Adipose tissue (tissue), 3 donors: ENCODE measurements around the gene MMP24. TPM values are rescaled to one million over a fixed set of nuclear protein-coding genes. Genes with fewer than 3 reads are reported as not detected.
"Not testable (repeated sequence)": the region's sequence is repeated elsewhere in the genome, so short reads cannot be mapped to it uniquely, and the experiment has no call there.

Source experiments
- H3K27ac ChIP-seq: one replicate; pipeline ENCODE4 v1.5.1; 2013; ENCODE audit warnings: low read depth, low read length
- WGBS, 3 donors: extraction: QIAGEN DNeasy Blood & Tissue Kit; methylation state at CpG; one replicate each; pipeline ENCODE4 v1.1.7; 2013; 5-methylcytosine and 5-hydroxymethylcytosine counted together
- polyA plus RNA-seq, 3 donors: library from polyadenylated mRNA; stranded (reverse); fragments of 200-250 nt; gene quantifications; one replicate each; pipeline ENCODE4 v1.2.3, GENCODE V29; 2013
- donor health status: healthy with polysubstance abuse.
- donor health status: Bipolar disorder and iron deficiency.
- donor health status: healthy.

MMP24 gene
- polyA plus RNA-seq, 3 donors, result 0.45 to 4.0 (median 0.98) TPM

DNA sequence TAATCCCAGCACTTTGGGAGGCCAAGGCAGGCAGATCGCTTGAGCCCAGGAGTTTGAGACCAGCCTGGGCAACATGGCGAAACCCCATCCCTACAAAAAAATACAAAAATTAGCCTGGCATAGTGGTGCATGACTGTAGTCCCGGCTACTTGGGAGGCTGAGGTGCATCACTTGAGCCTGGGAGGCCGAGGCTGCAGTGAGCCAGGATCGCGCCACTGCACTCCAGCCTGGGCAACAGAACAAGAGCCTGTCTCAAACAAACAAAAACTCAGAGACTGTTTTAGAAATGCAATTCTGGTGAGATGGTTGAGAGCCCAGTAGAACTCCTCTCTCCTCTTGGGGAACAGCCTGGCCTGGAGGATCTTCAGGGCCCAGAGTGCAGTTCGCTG, 89.1 kb downstream of the MMP24 start:
- WGBS, 3 donors, result 95 to 98% (median 96%) methylated on average over 7 of the region's 7 CpGs

DNA sequence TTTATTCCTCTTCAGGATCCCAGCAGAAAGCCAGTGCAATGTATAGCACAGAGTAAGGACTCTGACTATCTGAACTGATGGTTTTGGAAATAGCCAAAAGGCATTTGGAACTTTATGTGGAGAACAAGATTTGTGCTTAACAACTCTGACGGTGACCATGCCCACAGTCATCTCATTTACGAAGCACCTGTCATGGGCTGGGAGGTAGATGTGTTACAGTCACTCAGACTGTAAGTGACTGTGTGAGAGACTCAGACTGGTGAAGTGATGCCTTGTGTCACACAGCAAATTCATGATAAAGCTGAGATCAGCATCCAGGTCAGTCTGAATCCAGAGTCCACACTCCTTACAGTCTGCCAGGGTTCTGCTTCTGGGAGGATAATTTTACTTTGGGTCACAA, 89.6 kb downstream of the MMP24 start:
- WGBS, 3 donors, result 91 to 92% (median 91%) methylated on average over 2 of the region's 2 CpGs
- H3K27ac ChIP-seq, result no peak overlapping the region

More for the DNA sequence above, 89.1 kb downstream of the MMP24 start:
- not testable (repeated sequence) for H3K27ac ChIP-seq

DNA sequence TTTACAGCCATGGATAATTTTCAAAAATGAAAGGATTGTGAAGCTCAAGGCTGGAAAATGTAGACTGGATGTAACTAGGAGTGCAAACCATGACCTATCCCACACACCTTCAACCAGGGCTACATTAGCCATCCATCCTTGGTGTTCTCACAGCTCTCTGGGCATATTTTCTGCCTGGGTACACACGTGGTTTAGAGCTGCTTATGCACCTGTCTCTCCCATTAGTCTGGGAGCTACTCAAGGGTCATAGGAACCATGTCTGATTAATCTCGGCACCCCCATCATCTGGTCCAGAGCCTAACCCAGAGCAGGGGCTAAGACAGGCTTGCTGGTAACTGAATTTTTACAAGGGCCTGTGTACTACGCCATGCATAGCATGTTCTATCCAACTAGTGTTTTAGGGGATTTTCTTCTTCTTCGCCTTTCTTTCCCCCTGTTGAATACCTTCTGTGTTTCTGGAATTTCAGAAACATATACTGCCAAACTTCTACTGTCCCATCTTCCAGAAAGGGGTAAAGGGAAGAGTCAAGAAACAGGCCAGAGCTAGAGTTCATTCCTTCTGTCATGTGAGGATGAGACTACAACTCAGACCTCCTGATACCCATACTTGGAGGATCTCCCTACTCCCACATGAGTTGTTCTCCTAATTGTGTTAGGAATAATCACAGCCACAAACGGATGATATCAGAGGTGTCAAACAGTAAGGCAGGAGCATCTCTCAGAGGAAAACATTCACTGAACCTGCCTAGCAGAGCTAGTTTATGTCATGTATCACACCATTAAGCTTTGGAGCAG, 91.1 kb downstream of the MMP24 start:
- no peak overlapping the region for H3K27ac ChIP-seq
- 83 to 92% (median 90%) methylated on average over 5 of the region's 5 CpGs for WGBS, 3 donors

DNA sequence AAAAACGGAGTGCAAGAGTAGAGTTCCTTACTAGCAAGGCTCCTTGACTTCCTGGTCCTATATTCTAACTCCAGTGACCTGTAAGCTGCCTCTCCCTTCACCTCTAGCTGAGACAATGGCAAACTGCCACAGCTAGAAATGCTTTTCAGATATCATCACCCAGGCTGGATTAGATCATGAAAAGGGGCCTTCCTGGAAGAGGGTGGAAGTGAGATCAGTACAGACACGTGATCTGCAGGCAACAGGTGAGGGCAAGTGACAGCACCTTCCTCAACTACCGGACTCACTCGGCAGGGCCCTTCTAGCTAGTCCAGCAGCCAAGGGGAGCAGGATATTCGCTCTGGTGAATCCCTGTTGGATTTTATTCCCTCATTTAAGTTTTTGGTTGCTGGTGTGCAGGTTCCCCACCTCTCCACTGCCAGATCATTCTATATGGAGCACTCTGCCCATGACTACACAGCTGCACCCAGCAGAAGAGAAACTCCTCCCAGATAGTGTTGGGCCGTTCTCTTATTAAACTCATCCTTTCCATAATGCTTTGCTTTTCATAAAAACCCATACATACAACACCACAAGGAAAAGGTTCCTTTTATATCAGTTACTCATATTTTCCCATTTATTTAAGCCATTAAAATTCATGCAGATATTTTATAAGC, 92.1 kb downstream of the MMP24 start:
- 69 to 78% (median 76%) methylated on average over 6 of the region's 6 CpGs for WGBS, 3 donors
- no peak overlapping the region for H3K27ac ChIP-seq

DNA sequence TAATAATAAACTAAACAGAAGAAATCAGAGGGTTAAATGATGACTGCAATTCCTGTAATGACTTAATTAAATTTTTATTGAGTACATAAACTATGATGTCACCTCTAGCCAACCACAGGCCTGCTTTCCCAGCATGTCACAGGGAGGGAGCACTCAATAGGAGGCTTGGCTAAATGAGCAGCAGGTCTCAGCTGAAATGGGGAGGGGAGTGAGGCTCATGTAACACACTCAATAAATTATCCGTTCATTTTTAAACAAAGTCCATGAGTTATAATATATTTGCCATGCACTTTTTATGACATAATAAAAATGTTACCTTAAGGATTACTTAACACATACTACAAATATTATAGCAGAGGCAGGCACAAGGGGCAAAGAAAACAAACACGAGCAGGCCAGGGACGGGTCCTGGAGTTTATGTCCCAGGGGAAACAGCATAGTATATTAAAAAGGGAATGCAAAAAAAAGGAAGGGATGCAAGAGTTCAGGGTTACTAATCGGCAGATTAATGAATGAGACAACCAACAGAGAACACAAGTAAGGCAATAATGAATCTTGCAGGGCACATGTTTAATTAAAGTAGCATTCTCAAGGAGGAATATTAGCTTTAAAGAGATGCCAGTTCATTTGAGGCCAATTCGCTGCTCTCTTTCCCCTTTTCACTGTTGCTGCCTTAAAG, 92.8 kb downstream of the MMP24 start:
- H3K27ac ChIP-seq, result no peak overlapping the region
- WGBS, 3 donors, result 65 to 74% (median 68%) methylated on average over 5 of the region's 5 CpGs

DNA sequence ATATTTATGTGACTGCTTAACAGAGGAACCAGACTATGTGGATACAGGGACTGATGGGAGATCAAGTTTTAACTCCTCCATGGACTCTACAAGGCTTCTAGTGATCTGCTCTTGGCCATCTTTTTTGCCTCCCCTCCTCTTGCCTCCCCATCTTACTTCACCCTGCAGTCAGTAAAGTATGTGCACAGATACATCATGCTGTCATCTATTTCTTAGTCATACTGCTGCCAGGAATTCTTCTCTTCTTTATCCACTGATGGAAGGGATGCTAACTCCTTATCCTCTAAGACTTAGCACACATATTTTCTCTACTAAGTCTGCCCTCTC, 93.3 kb downstream of the MMP24 start:
- no peak overlapping the region for H3K27ac ChIP-seq

DNA sequence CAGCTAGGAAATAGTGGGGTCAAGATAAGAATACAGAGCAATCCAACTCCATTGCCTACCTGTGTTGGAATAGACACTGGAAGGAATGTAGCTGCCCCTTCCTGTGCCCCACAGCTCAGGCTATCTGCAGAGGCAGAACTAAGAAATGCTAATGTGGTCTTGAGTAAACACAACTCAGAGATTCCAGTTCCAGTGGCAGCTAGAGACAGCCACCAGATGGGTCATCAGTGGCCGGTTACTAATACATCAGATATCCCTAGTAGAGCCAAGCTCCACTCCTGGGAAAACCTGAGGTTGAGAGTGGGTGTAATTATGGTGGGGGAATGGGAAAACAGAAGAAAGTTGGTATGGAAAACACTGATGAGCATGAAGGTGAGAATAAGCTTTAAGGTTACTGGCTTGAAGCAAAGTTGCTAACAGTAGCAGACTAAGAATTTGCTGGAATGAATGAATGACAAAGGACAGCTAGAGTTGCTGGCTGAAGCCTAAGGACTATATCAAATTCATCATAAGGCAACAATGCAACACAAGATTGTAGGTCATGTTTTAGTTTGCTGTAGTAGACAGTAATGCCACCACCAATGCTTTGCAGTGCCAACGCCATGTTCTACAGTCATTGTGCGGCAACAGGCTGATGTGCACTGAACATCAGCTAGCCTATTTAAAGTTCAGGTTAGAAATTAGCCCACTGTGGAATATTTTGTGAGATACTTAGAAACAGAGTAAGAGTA, 94.1 kb downstream of the MMP24 start:
- WGBS, 3 donors, result 89 to 97% (median 89%) methylated on average over 3 of the region's 3 CpGs
- H3K27ac ChIP-seq, result no peak overlapping the region

DNA sequence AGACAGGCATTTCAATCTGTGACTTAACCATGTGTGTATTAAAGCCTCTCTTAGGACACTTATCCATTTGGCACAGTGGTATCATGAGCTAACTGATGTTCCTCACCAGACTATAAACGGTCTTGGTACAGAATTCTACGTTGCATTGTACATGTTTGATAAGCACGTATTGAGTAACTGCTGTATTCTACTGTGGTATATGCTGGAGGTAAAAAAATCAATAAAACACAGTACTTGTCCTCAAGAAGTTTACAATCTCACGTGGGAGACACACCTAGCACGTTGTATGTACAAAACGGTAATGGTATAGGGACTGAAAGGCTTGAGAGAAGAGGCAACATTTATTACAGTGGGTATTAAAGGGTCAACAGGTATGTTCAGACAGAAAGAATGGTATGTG, 98.9 kb downstream of the MMP24 start:
- WGBS, 3 donors, result 80 to 92% (median 90%) methylated on average over 6 of the region's 6 CpGs
- no peak overlapping the region for H3K27ac ChIP-seq

DNA sequence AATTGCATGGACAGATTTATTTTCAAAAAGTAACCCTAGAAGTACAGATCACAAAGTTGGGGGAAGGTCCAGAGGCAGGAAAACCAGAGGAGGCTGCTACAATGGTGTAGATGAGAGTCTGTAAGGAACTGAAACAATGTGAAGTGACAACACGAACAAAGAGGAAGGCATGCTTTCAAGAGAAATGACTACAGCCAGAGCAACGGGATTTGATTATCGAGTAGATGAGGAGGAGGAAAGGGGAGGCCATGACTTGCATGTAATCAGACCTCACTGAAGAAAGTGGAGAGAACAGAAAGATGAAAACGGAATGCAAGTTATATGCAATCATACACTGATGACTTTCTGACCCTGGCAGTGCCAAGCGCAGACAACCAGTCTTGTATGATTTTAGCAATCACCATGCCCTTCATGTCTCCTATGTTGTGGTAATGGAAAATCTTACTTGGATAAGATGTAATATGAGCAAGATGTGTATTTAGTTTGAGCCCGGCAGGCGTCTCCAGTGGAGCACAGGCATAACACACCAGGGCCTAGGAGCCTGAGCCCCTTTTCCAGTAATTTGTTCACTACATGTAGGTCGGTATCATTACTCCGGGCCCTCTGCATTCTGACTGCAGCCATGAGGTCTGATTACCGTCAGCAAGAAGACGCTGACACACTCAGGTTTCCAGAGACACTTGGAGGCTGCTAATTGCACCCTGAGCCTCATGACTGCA, 99.7 kb downstream of the MMP24 start:
- whole genome bisulfite sequencing, 3 donors, result 75 to 88% (median 80%) methylated on average over 11 of the region's 11 CpGs
- no peak overlapping the region for H3K27ac ChIP-seq

Other genes starting within 250 kb of the MMP24 start
- gene TRPC4AP, start 133.9 kb upstream of the MMP24 start, polyA plus RNA-seq, result 10 to 100 TPM; 36.1 to 54.5 (median 43.1) TPM
- gene EDEM2, start 79.4 kb upstream of the MMP24 start, polyA plus RNA-seq, result 10 to 100 TPM in 2 of 3 donors, 1 to 10 TPM in 1; 9.7 to 23.8 (median 23.3) TPM
- 10 to 100 TPM; 16.1 to 83.3 (median 78.7) TPM for gene PROCR, start 54.6 kb upstream of the MMP24 start, polyA plus RNA-seq
- gene MMP24OS, start 51.4 kb downstream of the MMP24 start, polyA plus RNA-seq, result 10 to 100 TPM; 17.8 to 70.2 (median 57.9) TPM
- 100 to 1,000 TPM in 1 of 3 donors, 10 to 100 TPM in 2; 70.7 to 117 (median 71.9) TPM for gene EIF6, start 58.1 kb downstream of the MMP24 start, polyA plus RNA-seq
- under 1 TPM in 1 of 3 donors, not detected in 2; 0.03 TPM for gene FAM83C, start 65.7 kb downstream of the MMP24 start, polyA plus RNA-seq
- 10 to 100 TPM; 17.5 to 30.3 (median 22.5) TPM for gene UQCC1, start 185.3 kb downstream of the MMP24 start, polyA plus RNA-seq
- gene GDF5, start 211.5 kb downstream of the MMP24 start, polyA plus RNA-seq, result under 1 TPM; 0.13 to 0.80 (median 0.22) TPM
- gene CEP250, start 228.9 kb downstream of the MMP24 start, polyA plus RNA-seq, result 1 to 10 TPM; 3.6 to 7.1 (median 5.1) TPM